A673 (cell line): ENCODE data around the gene ITFG1. TPM values are rescaled to one million over a fixed set of nuclear protein-coding genes. Genes with fewer than 3 reads are reported as not detected.

Experiments used
- BruUV-seq: library from RNA; stranded (reverse); fragments of 400-500 nt; replicated peaks from 2 replicates; lab custom pipeline; 2021; lab: Mats Ljungman, UMichigan
- CTCF ChIA-PET: fragments of 300-600 bp; sonication (Branson Sonifier 250); formaldehyde crosslinking; loops from one replicate; lab custom pipeline; 2022; ENCODE audit warnings: antibody characterized with exemption; lab: Charles Lee
- POLR2A ChIA-PET: fragments of 300-600 bp; sonication (Branson Sonifier 250); formaldehyde crosslinking; loops from one replicate; lab custom pipeline; 2022; ENCODE audit warnings: antibody characterized with exemption; ENCODE audit not compliant: low non-redundant PET; lab: Charles Lee
- DNase-seq: peaks from one replicate; pipeline ENCODE4 v3.0.0-alpha.2; 2015; ENCODE audit warnings: low spot score
- H3K27ac ChIP-seq: fragments of 200-600 bp; sonication (generic); 2 replicates; pipeline ENCODE4 v1.5.1; 2016; ENCODE audit warnings: mixed run types, low read depth, mild to moderate bottlenecking, mixed read lengths, antibody characterized with exemption, low read length; ENCODE audit not compliant: poor library complexity, severe bottlenecking
- H3K27me3 ChIP-seq: fragments of 200-600 bp; sonication (generic); replicated peaks from 2 replicates; pipeline ENCODE4 v1.6.1; 2017; ENCODE audit warnings: mixed run types, low read depth, mild to moderate bottlenecking, mixed read lengths, antibody characterized with exemption, low read length; ENCODE audit not compliant: insufficient read depth, poor library complexity
- H3K36me3 ChIP-seq: fragments of 200-600 bp; sonication (generic); 2 replicates; pipeline ENCODE4 v1.6.1; 2016; ENCODE audit warnings: mixed run types, mild to moderate bottlenecking, mixed read lengths, antibody characterized with exemption, low read length; ENCODE audit not compliant: insufficient read depth, poor library complexity, severe bottlenecking
- H3K4me1 ChIP-seq: fragments of 200-600 bp; sonication (generic); 2 replicates; pipeline ENCODE4 v1.6.1; 2017; ENCODE audit warnings: mixed run types, mild to moderate bottlenecking, mixed read lengths, antibody characterized with exemption, low read length; ENCODE audit not compliant: insufficient read depth, poor library complexity, severe bottlenecking
- H3K4me3 ChIP-seq: fragments of 200-600 bp; sonication (generic); 2 replicates; pipeline ENCODE4 v1.5.1; 2016; ENCODE audit warnings: low read depth, mixed run types, mild to moderate bottlenecking, mixed read lengths, low read length; ENCODE audit not compliant: poor library complexity, severe bottlenecking
- H3K9me3 ChIP-seq: fragments of 200-600 bp; sonication (generic); 2 replicates; pipeline ENCODE4 v1.6.1; 2016; ENCODE audit warnings: mixed run types, low read depth, mild to moderate bottlenecking, mixed read lengths, antibody characterized with exemption, low read length; ENCODE audit not compliant: poor library complexity, severe bottlenecking
- EZH2 ChIP-seq: fragments of 200-600 bp; sonication (generic); IDR thresholded peaks from 2 replicates; pipeline ENCODE4 v1.6.1; 2017; ENCODE audit warnings: borderline replicate concordance, low read depth, mild to moderate bottlenecking, mixed read lengths, antibody characterized with exemption, low read length; ENCODE audit not compliant: poor library complexity, severe bottlenecking
- intact Hi-C: fragments of 100-400 bp; cut with micrococcal nuclease; formaldehyde crosslinking; loops from one replicate; pipeline ENCODE4 v1.10.0; 2022; ENCODE audit not compliant: unreplicated experiment
- total RNA-seq: library from RNA; stranded (reverse); gene quantifications from 2 replicates; pipeline ENCODE4 v1.2.3, GENCODE V29; 2021
- TF ChIP-seq, protein P1 (sequence below): fragments of 300-800, 200-600 bp; sonication (generic); conservative IDR thresholded peaks from 2 replicates; pipeline ENCODE4 v1.5.1; 2017; ENCODE audit warnings: low read depth, mild to moderate bottlenecking, antibody characterized with exemption, low read length, moderate library complexity, mixed read lengths

The ITFG1 gene
- total RNA-seq, 1 experiment from 2014 or later = 40.1 TPM

DNA sequence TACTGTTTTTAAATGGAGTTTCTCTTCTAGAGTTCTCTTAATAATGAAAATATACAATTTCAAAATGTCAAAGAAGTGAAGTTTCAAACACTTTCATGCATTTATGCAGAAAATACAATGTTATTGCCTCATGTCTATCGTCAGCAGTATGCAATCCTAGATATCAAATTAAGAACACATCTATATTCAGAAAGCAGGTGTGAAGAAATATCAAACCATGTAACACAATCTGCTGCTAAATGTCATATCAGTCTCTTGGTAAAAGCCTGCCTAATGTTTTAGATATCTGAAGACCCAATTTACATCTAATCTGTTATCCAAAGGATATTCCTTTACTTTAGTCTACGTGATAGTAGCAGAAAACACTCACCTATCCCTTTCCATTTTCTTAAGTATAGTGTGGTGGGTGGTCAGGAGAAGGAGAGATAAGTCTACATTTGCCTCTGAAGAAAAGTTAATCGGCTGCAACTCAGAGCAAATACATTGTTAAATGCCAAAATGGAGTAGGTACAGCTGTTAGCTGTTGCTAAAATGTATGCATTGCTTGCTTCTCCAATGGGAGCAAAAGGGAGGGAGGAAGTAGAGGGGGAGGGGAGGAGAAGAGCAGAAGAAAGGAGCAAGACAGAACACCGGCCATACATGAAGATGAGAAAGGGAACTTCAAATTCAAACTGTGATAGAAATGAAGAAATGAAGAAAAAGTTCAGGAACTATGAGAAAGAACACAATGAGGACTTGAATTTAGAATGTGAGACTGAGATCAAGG, 64.9 kb downstream of the ITFG1 start:
- intact Hi-C loops = no loop called here
- no peak for TF ChIP-seq EZH2
- TF ChIP-seq, protein P1, sequence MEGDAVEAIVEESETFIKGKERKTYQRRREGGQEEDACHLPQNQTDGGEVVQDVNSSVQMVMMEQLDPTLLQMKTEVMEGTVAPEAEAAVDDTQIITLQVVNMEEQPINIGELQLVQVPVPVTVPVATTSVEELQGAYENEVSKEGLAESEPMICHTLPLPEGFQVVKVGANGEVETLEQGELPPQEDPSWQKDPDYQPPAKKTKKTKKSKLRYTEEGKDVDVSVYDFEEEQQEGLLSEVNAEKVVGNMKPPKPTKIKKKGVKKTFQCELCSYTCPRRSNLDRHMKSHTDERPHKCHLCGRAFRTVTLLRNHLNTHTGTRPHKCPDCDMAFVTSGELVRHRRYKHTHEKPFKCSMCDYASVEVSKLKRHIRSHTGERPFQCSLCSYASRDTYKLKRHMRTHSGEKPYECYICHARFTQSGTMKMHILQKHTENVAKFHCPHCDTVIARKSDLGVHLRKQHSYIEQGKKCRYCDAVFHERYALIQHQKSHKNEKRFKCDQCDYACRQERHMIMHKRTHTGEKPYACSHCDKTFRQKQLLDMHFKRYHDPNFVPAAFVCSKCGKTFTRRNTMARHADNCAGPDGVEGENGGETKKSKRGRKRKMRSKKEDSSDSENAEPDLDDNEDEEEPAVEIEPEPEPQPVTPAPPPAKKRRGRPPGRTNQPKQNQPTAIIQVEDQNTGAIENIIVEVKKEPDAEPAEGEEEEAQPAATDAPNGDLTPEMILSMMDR = no peak
- ChIA-PET CTCF (no interaction called here), POLR2A (no interaction called here)
- H3K4me1 ChIP-seq = no peaks in the 10 kb centered on the region
- H3K27ac ChIP-seq = no peak overlapping the region
- H3K4me3 ChIP-seq = no peak overlapping the region
- no peaks in the 10 kb centered on the region for H3K27me3 ChIP-seq
- no peak for DNase-seq
- no peaks in the 10 kb centered on the region for H3K9me3 ChIP-seq
- no TSS peak for BruUV-seq
- no peaks in the 10 kb centered on the region for H3K36me3 ChIP-seq

DNA sequence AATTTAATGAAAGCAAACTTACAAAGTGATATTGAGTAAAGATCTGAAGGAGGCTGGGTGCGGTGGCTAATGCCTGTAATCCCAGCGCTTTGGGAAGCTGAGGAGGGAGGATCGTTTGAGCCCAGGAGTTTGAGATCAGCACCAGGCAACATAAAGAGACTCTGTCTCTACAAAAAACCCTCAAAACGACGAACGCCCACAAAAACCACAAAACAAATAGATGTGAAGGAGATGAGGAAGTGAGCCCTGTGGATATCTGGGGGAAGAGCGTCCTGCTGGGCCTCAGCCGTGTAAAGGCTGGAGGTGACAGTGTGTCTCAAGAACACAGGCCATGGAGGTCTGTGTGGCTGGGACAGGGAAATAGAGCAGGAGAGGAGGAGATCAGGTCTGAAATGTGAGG, 68.8 kb downstream of the ITFG1 start:
- intact Hi-C loops = no loop called here
- no TSS peak for BruUV-seq
- Histone ChIP-seq H3K4me1 (no peaks in the 10 kb centered on the region), H3K36me3 (no peaks in the 10 kb centered on the region), H3K4me3 (no peak overlapping the region), H3K27me3 (no peaks in the 10 kb centered on the region), H3K9me3 (no peaks in the 10 kb centered on the region), H3K27ac (no peak overlapping the region)
- no peak for DNase-seq
- POLR2A ChIA-PET = no interaction called here
- CTCF ChIA-PET = no interaction called here
- TF ChIP-seq EZH2 = no peak
- TF ChIP-seq, protein P1 = no peak

DNA sequence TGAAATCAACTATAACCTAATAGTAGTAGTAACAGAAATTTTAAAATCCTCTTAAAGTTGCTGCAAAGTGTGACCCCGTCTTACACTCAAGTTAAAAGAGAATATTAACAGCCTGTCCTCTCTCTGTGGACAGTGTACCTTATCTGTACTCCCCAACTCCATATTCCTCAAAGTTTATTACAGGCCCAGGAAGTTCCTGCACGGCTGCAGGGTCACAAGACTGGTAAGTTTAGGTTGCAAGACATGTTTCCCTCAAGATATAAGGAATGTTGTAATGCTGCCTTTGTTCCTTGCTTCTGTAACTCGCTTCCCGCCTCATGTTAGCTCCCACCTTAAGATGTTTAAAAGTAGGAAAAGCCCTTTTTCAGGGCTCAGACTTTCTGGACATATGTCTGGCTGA, 72.2 kb downstream of the ITFG1 start:
- TF ChIP-seq, protein P1 = no peak
- TF ChIP-seq EZH2 = no peak
- H3K36me3 ChIP-seq = no peaks in the 10 kb centered on the region
- no peaks in the 10 kb centered on the region for H3K9me3 ChIP-seq
- POLR2A ChIA-PET = no interaction called here
- no peaks in the 10 kb centered on the region for H3K27me3 ChIP-seq
- H3K27ac ChIP-seq = no peak overlapping the region
- CTCF ChIA-PET = no interaction called here
- no TSS peak for BruUV-seq
- intact Hi-C loops = no loop called here
- no peaks in the 10 kb centered on the region for H3K4me1 ChIP-seq
- no peak for DNase-seq
- H3K4me3 ChIP-seq = no peak overlapping the region
